Measurements from ENCODE around the gene FCN3.

FCN3 gene

DNA sequence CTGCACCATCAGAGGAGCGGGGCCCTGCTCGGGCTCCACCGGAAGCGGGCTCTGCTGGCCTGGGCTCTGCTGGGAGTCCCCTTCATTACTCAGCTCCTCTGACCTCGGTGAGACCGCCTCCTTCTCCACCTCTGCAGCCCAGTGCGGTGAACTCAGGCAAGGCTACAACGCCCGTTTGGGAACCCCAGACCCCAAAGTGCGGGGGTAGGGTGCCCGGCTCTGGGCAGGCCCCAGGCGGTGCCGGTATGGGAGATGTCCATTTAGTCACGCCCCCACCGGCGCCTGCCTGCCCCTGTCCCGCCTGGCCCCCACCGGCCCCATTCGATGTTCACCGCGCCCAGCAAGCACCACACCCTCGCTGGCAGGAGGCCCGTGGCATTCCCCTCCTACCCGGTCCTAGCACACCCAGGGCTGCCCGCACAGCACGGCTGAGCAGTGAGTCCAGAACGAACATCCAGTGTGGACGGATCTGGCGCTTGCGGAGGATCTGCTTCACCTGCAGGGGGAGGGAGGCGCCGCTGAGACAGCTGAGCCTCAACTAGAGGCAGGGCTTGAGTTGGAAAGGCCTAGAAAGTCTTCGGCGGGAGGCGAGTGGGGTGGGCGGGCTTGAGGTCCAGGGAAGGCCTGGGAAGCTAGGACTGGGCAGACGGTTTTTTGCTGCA is 17.9 kb downstream of the FCN3 start:
- no peak for DNase-seq

DNA sequence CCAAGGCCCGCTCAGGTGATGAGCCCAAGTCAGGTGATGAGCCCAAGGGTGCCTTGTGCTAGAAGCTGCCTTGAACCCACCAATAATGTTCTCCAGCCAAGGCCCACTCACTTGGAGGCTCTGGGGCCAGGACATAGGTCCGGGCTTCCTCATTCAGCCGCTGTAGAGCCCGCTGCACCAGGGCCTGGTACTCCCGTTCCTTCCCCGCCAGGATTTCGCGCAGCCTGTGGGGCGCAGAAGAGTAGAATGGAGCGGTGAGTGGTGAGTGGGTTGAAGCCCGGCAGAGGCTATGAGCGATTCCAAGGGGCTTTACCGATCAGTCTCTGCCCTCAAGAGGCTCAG is 18.4 kb downstream of the FCN3 start:
- no peak for DNase-seq

DNA sequence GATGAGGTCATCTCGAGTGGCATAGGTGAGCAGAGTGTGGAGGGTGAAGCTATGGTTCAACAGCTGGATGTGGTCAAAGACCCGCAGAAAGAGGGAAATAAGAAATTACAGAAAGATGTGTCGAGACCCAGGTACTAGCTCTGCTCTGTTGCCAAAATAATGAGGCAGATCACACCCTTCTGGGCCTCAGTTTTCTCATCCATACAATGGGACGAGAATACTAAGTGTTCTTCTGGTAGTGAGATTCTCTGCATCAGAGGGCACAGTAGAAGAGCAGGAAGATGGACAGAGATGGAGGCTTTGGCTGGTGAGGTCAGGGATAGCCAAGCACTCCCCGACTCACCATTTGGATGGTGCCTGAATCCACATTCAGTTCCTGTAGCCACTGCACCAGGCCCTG is 18.9 kb downstream of the FCN3 start:
- no peak for DNase-seq

DNA sequence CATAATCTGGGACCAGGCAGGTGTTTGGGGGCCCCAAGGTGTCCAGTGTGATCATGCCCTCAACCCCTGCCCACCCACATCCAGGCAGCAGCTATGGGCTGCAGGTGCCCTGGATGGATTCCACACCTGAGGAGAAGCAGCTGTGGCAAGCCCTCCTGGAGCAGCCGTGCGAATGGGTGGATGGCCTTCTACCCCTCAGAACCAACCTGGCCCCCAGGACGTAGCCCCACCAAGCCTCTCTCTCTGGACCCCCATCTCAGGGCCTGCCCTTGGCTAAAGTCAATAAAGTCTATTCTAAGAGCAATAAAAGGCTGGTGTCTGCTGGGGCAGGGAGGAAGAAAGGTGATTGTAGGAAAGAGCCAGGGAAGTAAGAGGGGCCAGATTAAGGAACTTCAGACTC is 21.0 kb downstream of the FCN3 start:
- DNase-seq = no peak

DNA sequence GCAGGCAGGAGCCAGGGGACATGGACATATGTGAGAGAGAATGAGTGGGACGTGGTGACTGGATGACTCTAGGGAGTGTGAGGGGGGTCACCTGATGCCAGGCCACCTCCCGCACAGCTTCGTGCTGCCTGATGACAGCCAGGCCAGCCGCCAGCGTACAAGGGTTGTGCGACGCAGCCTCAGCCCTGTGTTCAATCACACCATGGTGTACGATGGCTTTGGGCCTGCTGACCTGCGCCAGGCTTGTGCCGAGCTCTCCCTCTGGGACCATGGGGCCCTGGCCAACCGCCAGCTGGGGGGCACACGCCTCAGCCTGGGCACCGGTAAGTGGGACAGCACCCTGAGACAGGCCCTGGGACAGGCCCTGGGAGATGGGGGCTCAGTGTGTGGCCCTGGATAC is 21.5 kb downstream of the FCN3 start:
- DNase-seq = no peak

DNA sequence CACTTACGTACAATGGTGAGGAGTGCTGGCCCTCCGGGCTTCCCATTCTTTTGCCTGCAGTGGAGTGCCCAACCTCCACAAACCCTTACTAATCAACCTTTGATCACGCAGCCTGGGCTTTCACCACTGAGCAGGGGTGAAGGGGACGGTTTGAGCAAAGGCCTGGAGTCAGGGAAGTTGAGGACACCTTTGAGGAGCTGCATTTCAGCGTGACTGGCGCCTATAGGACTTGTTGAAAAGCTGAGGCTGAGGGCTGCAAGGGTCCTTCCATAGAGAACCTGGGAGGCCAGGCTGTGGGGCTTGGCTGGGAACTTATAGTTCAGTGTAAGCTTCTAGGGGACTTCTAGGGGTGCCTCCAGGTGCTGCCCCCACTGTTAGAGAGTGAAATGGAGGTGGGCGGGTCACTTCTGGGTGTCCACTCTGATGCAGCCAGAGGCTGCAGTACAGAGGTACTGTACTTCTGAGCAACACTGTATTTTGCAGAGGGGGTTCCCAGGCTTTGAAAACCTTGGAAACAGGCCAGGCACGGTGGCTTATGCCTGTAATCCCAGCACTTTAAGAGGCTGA is 23.0 kb downstream of the FCN3 start:
- no peak for DNase-seq

DNA sequence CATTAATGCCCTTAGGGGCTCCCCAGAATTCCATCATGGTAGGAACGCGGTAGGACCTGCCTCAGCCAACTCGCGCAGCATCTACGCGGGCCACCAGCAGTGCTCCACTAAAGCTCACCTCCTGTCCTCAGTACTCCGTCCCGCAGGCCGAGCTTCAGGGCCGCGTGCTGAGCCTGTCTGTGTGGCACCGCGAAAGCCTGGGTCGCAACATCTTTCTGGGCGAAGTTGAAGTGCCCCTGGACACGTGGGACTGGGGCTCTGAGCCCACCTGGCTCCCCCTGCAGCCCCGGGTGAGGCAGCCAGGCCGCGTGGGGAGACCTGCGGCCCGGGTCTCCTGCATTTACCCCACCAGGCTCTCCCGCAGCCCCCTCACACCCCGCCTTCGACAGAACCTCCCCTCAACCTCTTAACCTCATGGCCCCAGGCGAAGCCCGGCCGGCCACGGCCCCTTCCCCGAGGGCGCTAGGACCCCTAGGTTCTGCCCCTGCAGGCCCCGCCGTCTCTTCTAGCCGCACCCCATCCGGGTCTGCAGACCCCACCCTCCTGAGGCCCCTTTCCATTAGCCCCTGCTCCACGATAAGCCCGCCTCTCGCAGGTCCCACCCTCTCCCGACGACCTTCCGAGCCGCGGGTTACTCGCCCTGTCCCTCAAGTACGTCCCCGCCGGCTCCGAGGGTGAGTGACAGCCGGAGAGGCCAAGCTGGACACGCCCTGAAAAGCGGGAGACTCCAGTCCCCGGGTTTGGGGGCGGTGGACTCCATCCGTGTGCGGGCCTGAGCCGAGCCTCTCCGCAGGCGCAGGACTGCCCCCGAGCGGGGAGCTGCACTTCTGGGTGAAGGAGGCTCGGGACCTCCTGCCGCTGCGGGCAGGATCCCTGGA is 23.7 kb downstream of the FCN3 start:
- peak; percentile 89 for DNase-seq

DNA sequence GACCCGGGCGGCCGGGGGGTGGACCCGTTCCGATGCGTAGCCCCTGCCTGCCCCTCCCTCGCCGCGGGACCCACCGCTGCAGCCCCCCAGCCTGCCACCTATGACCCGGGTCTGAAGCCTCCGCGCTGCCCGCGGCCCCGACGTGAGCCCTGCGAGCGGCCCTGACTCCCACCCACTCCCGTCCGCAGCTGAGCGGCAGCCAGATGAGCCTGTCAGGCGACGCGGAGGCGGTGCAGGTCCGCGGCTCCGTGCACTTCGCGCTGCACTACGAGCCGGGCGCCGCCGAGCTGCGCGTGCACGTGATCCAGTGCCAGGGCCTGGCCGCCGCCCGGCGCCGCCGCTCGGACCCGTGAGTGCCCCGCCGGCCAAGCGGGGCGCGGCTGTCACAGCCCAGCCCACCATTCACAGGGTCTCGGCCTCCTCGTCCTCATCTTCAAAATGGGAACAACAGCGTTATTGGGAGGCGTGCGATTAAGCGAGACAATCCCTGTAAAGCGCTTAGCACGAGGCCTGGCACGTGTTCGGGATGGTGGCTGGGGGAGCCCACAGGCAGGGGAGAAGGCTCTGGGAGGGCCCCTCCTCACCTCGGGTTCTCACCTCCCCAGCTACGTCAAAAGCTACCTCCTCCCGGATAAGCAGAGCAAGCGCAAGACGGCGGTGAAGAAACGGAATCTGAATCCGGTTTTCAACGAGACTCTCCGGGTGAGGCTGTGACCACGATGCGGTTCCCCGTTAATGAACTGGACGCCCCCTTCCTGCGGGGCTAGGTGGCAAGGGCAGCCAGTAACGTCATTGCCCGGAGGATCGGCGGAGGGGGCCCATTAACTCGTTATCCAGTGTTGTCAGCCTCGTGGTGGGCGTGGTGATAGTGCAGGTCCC is 24.6 kb downstream of the FCN3 start:
- DNase-seq = peak; percentile 97

DNA sequence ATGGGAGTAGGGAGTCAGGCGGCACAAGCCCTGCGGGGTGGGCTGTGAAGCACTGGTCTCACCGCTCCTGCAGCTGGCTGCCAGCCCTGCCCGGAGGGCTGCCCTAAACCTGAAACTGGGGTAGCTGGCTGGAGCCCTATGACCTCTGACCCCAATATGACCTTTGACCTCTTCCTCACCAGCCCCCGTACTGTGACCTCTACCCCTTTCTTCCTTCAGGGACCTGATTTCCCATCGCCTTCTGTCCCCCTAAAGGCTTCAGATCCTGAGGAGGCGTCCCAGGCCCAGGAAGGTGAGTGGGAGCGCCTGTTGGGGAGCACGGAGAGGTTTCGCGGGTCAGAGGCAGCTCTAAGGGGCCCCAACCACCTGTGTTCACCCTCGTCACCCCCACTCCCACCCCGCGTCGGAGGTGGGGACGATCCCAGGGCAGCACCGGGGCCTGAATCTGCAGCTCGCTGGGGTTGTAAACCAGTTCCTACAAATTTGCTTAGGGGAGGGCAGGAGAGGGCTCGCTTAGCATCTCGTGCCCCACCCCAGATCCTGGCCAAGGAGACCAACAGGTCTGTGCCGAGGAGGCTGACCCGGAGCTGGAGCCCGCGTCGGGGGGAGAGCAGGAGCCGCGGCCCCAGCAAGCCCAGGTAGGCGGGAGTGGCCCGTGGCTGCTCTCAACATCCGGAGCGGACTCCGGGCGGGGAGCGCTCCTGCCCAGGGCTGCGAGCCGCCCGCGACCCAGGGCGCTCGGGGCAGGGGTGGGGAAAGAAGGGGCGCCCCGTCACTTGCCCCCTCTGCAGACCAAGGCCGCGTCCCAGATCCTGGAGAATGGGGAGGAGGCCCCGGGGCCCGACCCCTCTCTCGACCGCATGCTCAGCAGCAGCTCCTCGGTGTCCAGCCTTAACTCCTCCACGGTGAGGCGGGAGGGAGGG is 25.5 kb downstream of the FCN3 start:
- peak; percentile 95 for DNase-seq

DNA sequence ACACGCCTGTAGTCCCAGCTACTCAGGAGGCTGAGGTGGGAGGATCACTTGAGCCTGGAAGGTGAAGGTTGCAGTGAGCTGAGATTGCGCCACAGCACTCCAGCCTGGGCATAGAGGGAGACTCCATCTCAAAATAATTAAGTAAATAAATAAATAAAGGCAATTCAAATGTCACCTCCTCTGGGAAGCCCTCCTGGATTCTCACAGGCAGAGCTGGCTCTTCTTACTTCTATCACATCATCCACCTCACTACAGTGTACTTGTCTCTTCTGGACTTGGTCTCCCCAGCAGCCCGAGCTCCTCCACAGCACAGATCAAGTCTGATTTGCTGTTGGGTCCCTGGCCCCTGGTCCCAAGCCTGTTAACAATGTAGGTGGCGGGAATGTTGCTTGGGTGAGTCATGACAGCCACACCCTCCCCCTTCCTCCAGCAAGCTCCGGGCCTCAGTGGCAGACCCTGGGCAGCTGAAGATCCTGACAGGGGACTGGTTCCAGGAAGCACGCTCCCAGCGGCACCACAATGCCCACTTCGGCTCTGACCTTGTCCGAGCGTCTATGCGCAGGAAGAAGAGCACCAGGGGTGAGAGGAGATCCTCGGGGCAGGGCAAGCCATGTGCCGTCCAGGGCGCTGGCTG is 27.5 kb downstream of the FCN3 start:
- no peak for DNase-seq

DNA sequence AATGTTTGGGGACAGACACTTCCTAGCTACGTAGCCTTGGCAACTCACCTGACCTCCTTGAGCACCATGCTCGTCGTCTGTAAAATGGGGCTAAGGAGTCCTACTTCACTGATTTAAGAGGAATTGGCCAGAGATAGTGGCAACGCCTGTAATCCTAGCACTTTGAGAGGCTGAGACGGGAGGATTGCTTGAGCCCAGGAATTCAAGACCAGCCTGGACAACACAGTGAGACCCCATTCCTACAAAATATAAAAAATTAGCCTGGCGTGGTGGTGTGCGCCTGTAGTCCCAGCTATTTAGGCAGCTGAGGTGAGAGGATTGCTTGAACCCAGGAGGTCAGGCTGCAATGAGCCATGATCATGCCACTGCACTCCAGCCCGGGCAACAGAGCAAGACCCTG is 28.3 kb downstream of the FCN3 start:
- DNase-seq = no peak

DNA sequence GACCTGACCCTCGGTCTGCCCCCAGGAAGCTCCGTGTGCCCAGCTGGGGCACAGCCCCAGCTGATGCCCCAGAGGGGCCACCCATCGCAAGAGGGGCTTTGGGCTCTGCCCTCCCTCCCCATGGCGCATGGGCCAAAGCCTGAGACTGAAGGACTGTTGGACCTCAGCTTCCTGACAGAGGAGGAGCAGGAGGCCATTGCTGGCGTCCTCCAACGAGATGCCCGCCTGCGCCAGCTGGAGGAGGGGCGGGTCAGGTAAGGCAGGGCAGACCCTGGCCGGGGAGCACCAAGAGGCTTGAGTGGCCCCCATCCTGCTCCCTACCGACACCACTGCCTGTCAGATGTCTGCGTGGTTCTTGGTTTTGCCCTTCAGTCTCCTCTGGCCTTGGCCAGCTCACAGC is 29.4 kb downstream of the FCN3 start:
- no peak for DNase-seq

DNA sequence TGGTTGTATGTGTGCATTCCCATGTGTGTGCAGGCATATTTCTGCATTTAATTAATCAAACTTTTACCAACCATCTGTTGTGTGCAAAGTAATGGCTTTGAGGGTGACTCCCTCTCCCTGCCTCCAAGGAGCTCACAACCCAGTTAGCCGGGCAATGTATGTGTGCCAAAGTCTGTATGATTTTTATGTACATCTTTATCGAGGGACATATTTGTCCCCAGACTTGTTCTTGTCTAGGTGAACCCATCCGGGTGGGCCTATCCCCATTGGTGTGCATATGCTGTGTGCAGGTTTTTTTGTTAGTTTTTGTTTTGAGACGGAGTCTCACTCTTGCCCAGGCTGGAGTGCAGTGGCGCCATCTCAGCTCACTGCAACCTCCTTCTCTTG is 31.0 kb downstream of the FCN3 start:
- no peak for DNase-seq

DNA sequence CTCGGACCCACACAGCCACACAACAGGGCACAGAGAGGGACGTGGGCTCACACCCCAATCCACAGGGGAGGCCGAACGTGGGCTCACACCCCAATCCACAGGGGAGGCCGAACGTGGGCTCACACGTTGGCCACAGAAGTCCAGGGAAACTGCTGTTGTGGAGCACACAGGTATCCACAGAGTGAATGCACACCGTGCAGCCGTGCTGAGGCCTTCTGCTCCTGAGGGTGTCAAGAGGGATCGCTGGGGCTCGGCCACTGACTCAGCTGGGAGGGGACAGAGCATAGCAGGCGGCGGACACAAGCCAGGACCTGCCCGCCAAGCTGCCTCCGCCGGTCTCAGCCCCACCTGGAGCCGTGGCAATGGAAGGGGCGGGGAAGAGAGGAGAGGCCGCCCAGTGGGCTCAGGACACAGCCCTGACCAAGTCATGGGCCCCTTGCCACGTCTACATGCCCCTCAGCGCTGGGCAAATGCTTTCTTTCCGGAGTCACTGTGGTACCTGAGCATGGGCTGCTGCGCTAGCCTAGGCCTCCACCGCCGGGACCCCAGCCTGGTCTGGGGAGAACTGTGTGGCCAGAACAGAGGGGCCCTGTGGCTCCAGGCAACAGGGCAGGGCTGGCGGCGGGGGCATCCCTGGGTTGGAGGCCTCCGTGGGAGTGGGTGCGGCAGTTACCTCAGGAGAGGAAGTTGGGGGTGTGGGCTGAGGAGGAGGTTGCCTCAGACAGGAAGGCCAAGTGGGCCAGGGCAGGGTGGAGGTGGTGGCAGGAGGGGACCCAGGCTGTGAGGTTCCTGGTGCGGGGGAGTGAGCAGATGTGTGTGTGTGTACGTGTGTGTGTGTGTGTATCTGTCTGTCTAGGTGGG is 31.6 kb downstream of the FCN3 start:
- DNase-seq = peak; percentile 89

DNA sequence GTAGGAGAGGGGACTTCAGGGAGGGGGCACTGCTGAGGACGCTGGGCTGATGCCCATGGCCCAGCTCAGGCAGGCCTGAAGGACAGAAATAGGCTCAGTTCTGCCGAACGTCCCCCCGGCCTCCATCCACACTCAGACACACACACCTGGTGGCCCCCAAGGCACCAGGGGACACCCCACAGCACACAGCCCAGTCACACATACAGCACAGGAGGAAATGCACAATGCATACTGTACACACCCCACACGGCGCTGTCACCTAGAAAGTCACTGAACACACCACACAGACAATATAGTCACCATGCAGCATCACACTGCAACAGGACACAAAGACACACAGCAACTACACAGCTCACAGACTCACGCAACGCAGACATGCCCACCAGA is 32.2 kb downstream of the FCN3 start:
- DNase-seq = peak; percentile 60

DNA sequence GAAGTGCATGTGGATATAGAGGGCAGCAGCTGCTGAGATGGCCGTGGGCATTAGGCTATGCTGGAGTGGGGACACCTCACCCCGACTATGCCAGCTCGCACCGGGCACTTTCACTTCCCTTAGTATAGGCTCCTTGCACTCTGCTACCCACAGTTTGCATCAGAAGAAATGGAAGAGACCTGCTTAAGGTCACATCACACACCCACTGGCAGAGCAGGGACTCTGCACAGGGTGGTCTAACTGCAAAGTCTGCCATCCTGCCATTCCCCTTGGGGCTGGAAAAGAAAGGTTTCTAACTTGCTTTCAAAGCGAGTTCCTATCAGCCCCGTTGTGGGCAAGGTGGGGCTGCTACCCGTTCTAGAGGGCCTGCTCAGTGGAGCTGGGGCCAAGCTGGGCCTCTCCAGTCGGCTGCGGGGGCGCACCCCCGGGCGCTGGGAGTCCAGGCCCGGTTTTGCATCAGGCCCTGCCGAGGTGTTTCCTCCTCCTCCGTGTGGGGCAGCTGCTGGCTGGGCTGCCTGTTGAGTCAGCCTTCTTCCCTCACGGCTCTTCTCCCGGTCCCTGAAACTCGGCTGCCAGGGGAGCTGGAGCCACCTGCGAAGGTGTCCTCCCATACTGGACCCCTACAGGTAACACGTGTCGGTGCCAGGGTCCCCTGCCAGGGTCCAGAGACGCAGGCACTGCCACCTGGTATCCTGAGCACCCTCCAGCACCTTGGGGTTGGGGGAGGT is 32.9 kb downstream of the FCN3 start, which contains the start of gene SYTL1:
Gene SYTL1 (plus strand): TSS at position 498 of the 728 bp plus-strand sequence. CDS start 3,313 bp downstream, outside the sequence.
- peak; percentile 93 for DNase-seq

DNA sequence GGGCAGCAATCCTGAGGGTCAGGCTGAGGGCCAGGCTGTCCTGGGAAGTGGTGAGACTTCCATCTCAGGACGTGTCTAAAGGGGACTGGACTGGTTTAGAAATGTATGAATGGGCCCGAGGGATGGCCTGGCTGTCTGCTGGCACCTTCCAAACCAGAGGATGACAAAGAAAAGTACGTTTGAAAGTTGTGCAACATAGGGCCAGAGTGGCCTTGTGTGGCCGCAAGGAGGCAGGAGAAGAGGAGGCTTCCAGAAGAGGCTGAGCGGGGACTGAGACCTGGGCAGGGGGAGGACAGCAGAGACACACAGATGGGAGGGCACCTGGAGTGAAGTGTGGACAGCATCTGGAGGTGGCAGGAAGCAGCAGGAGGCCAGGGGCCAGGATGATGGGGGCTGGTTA is 35.4 kb downstream of the FCN3 start:
- no peak for DNase-seq

DNA sequence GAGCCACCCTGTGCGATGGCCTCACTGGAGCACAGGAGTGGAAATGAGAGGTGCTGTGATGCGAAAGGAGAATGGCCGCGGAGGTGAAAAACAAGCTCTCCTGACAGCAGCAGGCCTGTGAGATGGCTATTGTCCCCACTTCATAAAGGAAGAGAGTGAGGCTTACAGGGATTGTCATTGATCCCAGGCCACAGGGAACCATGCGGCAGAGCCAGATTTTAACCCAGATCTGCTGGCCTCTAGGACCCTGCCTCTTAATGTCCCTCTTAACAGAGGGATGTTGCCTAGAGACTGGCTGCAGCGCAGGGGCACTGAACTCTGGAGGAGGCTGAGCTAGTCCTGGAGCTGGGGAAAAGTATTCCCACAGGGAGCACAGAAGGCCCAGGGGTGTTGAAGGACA is 35.9 kb downstream of the FCN3 start:
- no peak for DNase-seq

DNA sequence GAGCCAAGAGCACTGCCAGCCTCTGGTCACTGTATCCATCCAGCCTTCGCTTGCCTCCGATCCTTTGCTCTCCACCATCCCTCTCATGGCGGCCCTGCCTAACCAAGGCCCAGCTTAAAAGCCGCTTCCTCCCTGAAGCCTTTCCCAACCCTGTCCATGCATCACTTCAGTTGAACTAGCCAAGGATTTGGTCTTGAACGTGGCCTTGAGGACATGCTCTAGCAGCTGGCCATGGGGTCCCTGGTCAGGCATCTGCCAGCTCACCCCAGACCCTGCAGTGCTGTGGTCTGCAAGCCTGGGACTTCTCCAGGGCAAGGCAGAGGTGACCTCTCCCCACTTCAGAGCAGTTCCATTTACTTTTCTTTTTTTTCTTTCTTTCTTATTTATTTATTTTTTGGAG is 37.9 kb downstream of the FCN3 start:
- DNase-seq = no peak
